GM19023 (cell line): ENCODE results near the gene ACTL6B.
"Not testable (repeated sequence)": the region's sequence is repeated elsewhere in the genome, so short reads cannot be mapped to it uniquely, and the experiment has no call there.

Experiments used
- ATAC-seq: cut with Tn5 transposase; IDR thresholded peaks from one replicate; pipeline ENCODE4 v1.9.1; 2021; ENCODE audit warnings: mild to moderate bottlenecking, moderate library complexity; ENCODE audit not compliant: unreplicated experiment

The ACTL6B gene

GRCh38 chr7:100655908-100656674, at the start of gene ACTL6B:
TSS of gene ACTL6B (minus strand) at chr7:100656448. CDS start at chr7:100656354, 94 bp downstream.
- no peak for ATAC-seq

- ATAC-seq: peak; percentile 56
These were observed 49.1 kb upstream of the ACTL6B start for GRCh38 chr7:100705320-100705752.

GRCh38 chr7:100701089-100701488, 44.8 kb upstream of the ACTL6B start:
- not testable (repeated sequence) for ATAC-seq

- ATAC-seq: no peak
These were observed 42.8 kb upstream of the ACTL6B start for GRCh38 chr7:100699018-100699417.

- ATAC-seq: no peak
These were observed 39.9 kb upstream of the ACTL6B start for GRCh38 chr7:100696123-100696521.

GRCh38 chr7:100694098-100694745, 38.0 kb upstream of the ACTL6B start, which contains the start of gene GIGYF1:
TSS of gene GIGYF1 (minus strand) at chr7:100694250. CDS start at chr7:100688238, 6,012 bp downstream.
- ATAC-seq: peak; percentile 55

GRCh38 chr7:100693312-100694097, 37.3 kb upstream of the ACTL6B start:
- ATAC-seq: peak; percentile 19

- ATAC-seq: no peak
These were observed 36.3 kb upstream of the ACTL6B start for GRCh38 chr7:100692578-100692961.

- ATAC-seq: peak; percentile 39
These were observed 35.7 kb upstream of the ACTL6B start for GRCh38 chr7:100691676-100692577.

- no peak for ATAC-seq
These were observed 33.2 kb upstream of the ACTL6B start for GRCh38 chr7:100689230-100690135.

- no peak for ATAC-seq
These were observed 32.1 kb upstream of the ACTL6B start for GRCh38 chr7:100688326-100688860.

- ATAC-seq: no peak
These were observed 31.6 kb upstream of the ACTL6B start for GRCh38 chr7:100687751-100688300.

GRCh38 chr7:100687261-100687660, 31.0 kb upstream of the ACTL6B start:
- ATAC-seq: no peak

- no peak for ATAC-seq
These were observed 30.6 kb upstream of the ACTL6B start for GRCh38 chr7:100686822-100687211.

GRCh38 chr7:100686201-100686821, 30.1 kb upstream of the ACTL6B start:
- no peak for ATAC-seq

- no peak for ATAC-seq
These were observed 29.4 kb upstream of the ACTL6B start for GRCh38 chr7:100685631-100686145.

GRCh38 chr7:100685049-100685605, 28.9 kb upstream of the ACTL6B start:
- ATAC-seq: no peak

- no peak for ATAC-seq
These were observed 28.3 kb upstream of the ACTL6B start for GRCh38 chr7:100684534-100685042.
